ENCODE results near the gene GIPR. TPM values are rescaled to one million over a fixed set of nuclear protein-coding genes. Genes with fewer than 3 reads are reported as not detected.
A peak's percentile ranks its signal among the peaks of the same experiment; 100 is the strongest.

Gene GIPR
- total and polyA plus RNA-seq, 2 of the 13 experiments (the other 11 are each of a cell fraction or from before 2014, with no cell fraction given) = 0.15 to 1.2 TPM

DNA sequence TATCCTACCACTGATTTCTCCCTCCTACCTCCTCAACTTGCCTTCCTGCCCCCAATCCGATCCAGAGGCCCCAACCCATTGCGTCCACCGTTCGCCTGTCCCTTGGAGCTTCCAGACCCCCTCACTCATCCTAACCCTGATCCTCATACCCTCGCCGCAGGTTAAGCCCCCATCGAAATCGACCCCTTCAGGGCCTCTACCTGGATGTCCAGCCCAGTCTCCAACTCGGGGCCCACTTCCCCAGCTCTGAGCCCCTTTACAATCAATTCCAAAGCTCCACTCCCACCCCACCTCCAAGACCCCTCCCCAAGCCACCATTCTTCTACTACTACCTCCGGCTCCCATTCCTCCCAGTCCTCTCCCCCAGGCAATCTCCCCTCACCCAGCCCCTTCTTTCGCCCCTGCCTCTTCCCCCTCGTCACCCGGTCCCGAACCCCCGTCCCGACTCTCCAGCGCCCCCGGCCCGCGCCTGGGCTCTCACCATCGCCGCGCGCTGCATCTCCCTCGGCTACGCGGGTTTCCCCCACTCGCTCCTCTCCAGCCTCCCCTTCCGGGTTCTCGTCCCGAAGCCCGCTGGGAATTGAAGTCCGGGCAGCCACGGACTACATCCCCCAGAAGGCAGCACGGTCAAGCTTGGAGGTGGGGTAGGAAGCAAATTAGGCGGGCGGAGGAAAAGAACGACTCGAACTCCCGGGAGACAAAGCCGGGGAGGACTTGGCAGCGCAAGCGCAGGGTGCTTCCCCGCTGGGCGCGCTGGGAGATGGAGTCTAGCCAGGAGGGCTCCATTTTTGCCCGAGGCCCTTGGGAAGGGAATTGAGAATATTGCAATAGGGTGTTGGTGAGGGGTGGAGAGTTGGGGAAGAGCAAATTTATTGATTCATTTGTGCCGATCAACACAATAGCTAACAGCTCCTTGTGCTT, 62.6 kb downstream of the GIPR start, which contains the start of gene FBXO46 (continued):
- TF ChIP-seq ZBTB40 (IDR thresholded peaks at IDR 0.05) (no peak), ZBTB40 (CRISPR knock-in tag; IDR thresholded peaks at IDR 0.05) (no peak; the same call in 1 of the 2 replicates), ZBTB21 (CRISPR knock-in tag; IDR thresholded peaks at IDR 0.05) (no peak), HNF1B (CRISPR knock-in tag; IDR thresholded peaks at IDR 0.05) (peak; percentile 96), MAFG (CRISPR knock-in tag; IDR thresholded peaks at IDR 0.05) (no peak), ZNF143 (CRISPR knock-in tag; IDR thresholded peaks at IDR 0.05) (peak; percentile 93), SP5 (CRISPR knock-in tag; IDR thresholded peaks at IDR 0.05; ENCODE audit: borderline replicate concordance, low read depth) (peak; percentile 22; the same call in 1 of the 2 replicates), ZNF503 (CRISPR knock-in tag; IDR thresholded peaks at IDR 0.05) (no peak), TBX2 (CRISPR knock-in tag; IDR thresholded peaks at IDR 0.05; ENCODE audit: borderline replicate concordance) (peak; percentile 45; the same call in 1 of the 2 replicates), ZSCAN21 (CRISPR knock-in tag; IDR thresholded peaks at IDR 0.05; ENCODE audit: borderline replicate concordance) (no peak)
- TF ChIP-seq, protein P1, sequence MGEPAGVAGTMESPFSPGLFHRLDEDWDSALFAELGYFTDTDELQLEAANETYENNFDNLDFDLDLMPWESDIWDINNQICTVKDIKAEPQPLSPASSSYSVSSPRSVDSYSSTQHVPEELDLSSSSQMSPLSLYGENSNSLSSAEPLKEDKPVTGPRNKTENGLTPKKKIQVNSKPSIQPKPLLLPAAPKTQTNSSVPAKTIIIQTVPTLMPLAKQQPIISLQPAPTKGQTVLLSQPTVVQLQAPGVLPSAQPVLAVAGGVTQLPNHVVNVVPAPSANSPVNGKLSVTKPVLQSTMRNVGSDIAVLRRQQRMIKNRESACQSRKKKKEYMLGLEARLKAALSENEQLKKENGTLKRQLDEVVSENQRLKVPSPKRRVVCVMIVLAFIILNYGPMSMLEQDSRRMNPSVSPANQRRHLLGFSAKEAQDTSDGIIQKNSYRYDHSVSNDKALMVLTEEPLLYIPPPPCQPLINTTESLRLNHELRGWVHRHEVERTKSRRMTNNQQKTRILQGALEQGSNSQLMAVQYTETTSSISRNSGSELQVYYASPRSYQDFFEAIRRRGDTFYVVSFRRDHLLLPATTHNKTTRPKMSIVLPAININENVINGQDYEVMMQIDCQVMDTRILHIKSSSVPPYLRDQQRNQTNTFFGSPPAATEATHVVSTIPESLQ (CRISPR knock-in tag; conservative IDR thresholded peaks at IDR 0.05) = no peak
